ENCODE data around the gene CBLC. TPM values are rescaled to one million over a fixed set of nuclear protein-coding genes. Genes with fewer than 3 reads are reported as not detected.

The CBLC gene
- total RNA-seq, 1 donor from 2014 or later = 42.2 TPM

GRCh38 chr19:44848036-44848811 is 70.5 kb downstream of the CBLC start:
- Histone ChIP-seq H3K36me3 (no peaks in the 10 kb centered on the region), H3K4me1 (peaks cover 58% of the 10 kb centered on the region), H3K9me3 (no peaks in the 10 kb centered on the region), H3K27me3 (no peaks in the 10 kb centered on the region), H3K4me3 (peak overlapping the region; percentile 90 to 97), H3K27ac (peak overlapping the region; percentile 94)
- no peak for TF ChIP-seq POLR2AphosphoS5 (IDR thresholded peaks at IDR 0.05; ENCODE audit: insufficient read depth in 1 of 2, low read depth in 1 of 2)
- no peak for TF ChIP-seq CTCF (IDR thresholded peaks at IDR 0.05)
- TF ChIP-seq POLR2A (IDR thresholded peaks at IDR 0.05) = no peak
- intact Hi-C loops (cut with DNase I) = loop anchor here (10.0 kb wide), 1 partner anchor 123 kb away; no protein-coding TSS in a partner anchor
- DNase-seq (ENCODE audit: extremely low spot score in 2 of 2) = no peak

GRCh38 chr19:44848812-44849447 is 71.2 kb downstream of the CBLC start:
- H3K36me3 ChIP-seq = no peaks in the 10 kb centered on the region
- H3K4me3 ChIP-seq = peak overlapping the region; percentile 90 to 97
- intact Hi-C loops (cut with DNase I) = loop anchor here (10.0 kb wide), 1 partner anchor 124 kb away; no protein-coding TSS in a partner anchor
- no peaks in the 10 kb centered on the region for H3K9me3 ChIP-seq
- peaks cover 58% of the 10 kb centered on the region for H3K4me1 ChIP-seq
- no peaks in the 10 kb centered on the region for H3K27me3 ChIP-seq
- TF ChIP-seq CTCF (IDR thresholded peaks at IDR 0.05) = no peak
- no peak for TF ChIP-seq POLR2AphosphoS5 (IDR thresholded peaks at IDR 0.05; ENCODE audit: insufficient read depth in 1 of 2, low read depth in 1 of 2)
- TF ChIP-seq POLR2A (IDR thresholded peaks at IDR 0.05) = no peak
- no peak for DNase-seq (ENCODE audit: extremely low spot score in 2 of 2)
- peak overlapping the region; percentile 94 for H3K27ac ChIP-seq

Small RNA genes within 50 kb of the gene (microRNA-seq; reads per million reads assigned to microRNA genes)
- gene MIR8085 (ENCODE audit: borderline number of aligned reads, borderline replicate concordance) = not detected

Small RNA genes within 50 kb of the gene (small RNA-seq; reads per million reads assigned to genes)
- not detected for gene RF00156

Other genes with a start within 250 kb of the CBLC start
- not detected for gene CEACAM20, start 248.2 kb upstream of the CBLC start, total RNA-seq
- not detected for gene IGSF23, start 164.3 kb upstream of the CBLC start, total RNA-seq
- 26.0 TPM for gene PVR, start 134.0 kb upstream of the CBLC start, total RNA-seq
- gene CEACAM19, start 106.4 kb upstream of the CBLC start, total RNA-seq = 7.1 TPM
- gene CEACAM16, start 78.7 kb upstream of the CBLC start, total RNA-seq = not detected
- gene BCL3, start 29.2 kb upstream of the CBLC start, total RNA-seq = 86.9 TPM
- gene BCAM, start 31.2 kb downstream of the CBLC start, total RNA-seq = 57.2 TPM
- 72.9 TPM for gene NECTIN2, start 68.4 kb downstream of the CBLC start, total RNA-seq
- gene TOMM40, start 113.4 kb downstream of the CBLC start, total RNA-seq = 31.4 TPM
- gene APOE, start 127.9 kb downstream of the CBLC start, total RNA-seq = 170 TPM
- gene APOC1, start 136.7 kb downstream of the CBLC start, total RNA-seq = 14.5 TPM
- not detected for gene APOC4, start 164.3 kb downstream of the CBLC start, total RNA-seq
- not detected for gene APOC2, start 168.2 kb downstream of the CBLC start, total RNA-seq
- 130 TPM for gene CLPTM1, start 177.5 kb downstream of the CBLC start, total RNA-seq
- 2.9 TPM for gene RELB, start 223.6 kb downstream of the CBLC start, total RNA-seq